Lower leg skin (tissue), 3 donors: ENCODE data around the gene LRTM2.

Experiments used
- CTCF ChIP-seq, 3 donors: fragments of 450-650 bp; IDR thresholded peaks; one replicate each; pipeline ENCODE4 v1.5.1; 2016; ENCODE audit warnings: antibody characterized with exemption in 3 of 3, mild to moderate bottlenecking in 3 of 3, moderate library complexity in 2 of 3
- POLR2A ChIP-seq, 2 donors: fragments of 450-650 bp; IDR thresholded peaks; one replicate each; pipeline ENCODE4 v1.6.1; 2016 to 2017; ENCODE audit warnings: antibody characterized with exemption in 2 of 2, mild to moderate bottlenecking in 1 of 2, moderate library complexity in 1 of 2

- TF ChIP-seq CTCF (IDR thresholded peaks at IDR 0.05), result no peak
- TF ChIP-seq POLR2A (IDR thresholded peaks at IDR 0.05), result no peak
These were observed 19.9 kb downstream of the LRTM2 start for GRCh38 chr12:1839956-1840951.
